ENCODE measurements around the gene MSGN1.

MSGN1 gene

GRCh38 chr2:17816396-17817245, at the start of gene MSGN1:
Gene MSGN1, plus strand, starts transcription at chr2:17816460. Its CDS starts 59 bp downstream, at chr2:17816519.
- DNase-seq (ENCODE audit: low read depth in 2 of 3, low spot score in 2 of 3), result no peak

GRCh38 chr2:17768894-17769293, 47.4 kb upstream of the MSGN1 start:
- DNase-seq (ENCODE audit: low read depth in 2 of 3, low spot score in 2 of 3), result no peak

- no peak for DNase-seq (ENCODE audit: low read depth in 2 of 3, low spot score in 2 of 3)
These were observed 44.3 kb upstream of the MSGN1 start for GRCh38 chr2:17771956-17772355.

- DNase-seq (ENCODE audit: low read depth in 2 of 3, low spot score in 2 of 3), result no peak
These were observed 43.7 kb upstream of the MSGN1 start for GRCh38 chr2:17772532-17772931.

- DNase-seq (ENCODE audit: low read depth in 2 of 3, low spot score in 2 of 3), result no peak
These were observed 35.7 kb upstream of the MSGN1 start for GRCh38 chr2:17780546-17780945.

GRCh38 chr2:17781482-17781881, 34.8 kb upstream of the MSGN1 start:
- no peak for DNase-seq (ENCODE audit: low read depth in 2 of 3, low spot score in 2 of 3)

- no peak for DNase-seq (ENCODE audit: low read depth in 2 of 3, low spot score in 2 of 3)
These were observed 29.5 kb upstream of the MSGN1 start for GRCh38 chr2:17786727-17787126.

- no peak for DNase-seq (ENCODE audit: low read depth in 2 of 3, low spot score in 2 of 3)
These were observed 27.5 kb upstream of the MSGN1 start for GRCh38 chr2:17788773-17789172.

- no peak for DNase-seq (ENCODE audit: low read depth in 2 of 3, low spot score in 2 of 3)
These were observed 25.7 kb upstream of the MSGN1 start for GRCh38 chr2:17790536-17790935.

GRCh38 chr2:17791121-17791816, 25.0 kb upstream of the MSGN1 start:
- DNase-seq (ENCODE audit: low read depth in 2 of 3, low spot score in 2 of 3), result no peak

GRCh38 chr2:17791817-17792130, 24.5 kb upstream of the MSGN1 start:
- no peak for DNase-seq (ENCODE audit: low read depth in 2 of 3, low spot score in 2 of 3)

GRCh38 chr2:17792515-17792914, 23.7 kb upstream of the MSGN1 start:
- no peak for DNase-seq (ENCODE audit: low read depth in 2 of 3, low spot score in 2 of 3)

GRCh38 chr2:17793296-17793695, 23.0 kb upstream of the MSGN1 start:
- DNase-seq (ENCODE audit: low read depth in 2 of 3, low spot score in 2 of 3), result no peak

- DNase-seq (ENCODE audit: low read depth in 2 of 3, low spot score in 2 of 3), result no peak
These were observed 22.4 kb upstream of the MSGN1 start for GRCh38 chr2:17793803-17794354.

- no peak for DNase-seq (ENCODE audit: low read depth in 2 of 3, low spot score in 2 of 3)
These were observed 21.0 kb upstream of the MSGN1 start for GRCh38 chr2:17795309-17795708.

GRCh38 chr2:17798338-17798737, 17.9 kb upstream of the MSGN1 start:
- DNase-seq (ENCODE audit: low read depth in 2 of 3, low spot score in 2 of 3), result no peak

GRCh38 chr2:17799301-17800120, 16.7 kb upstream of the MSGN1 start:
- DNase-seq (ENCODE audit: low read depth in 2 of 3, low spot score in 2 of 3), result no peak

- DNase-seq (ENCODE audit: low read depth in 2 of 3, low spot score in 2 of 3), result no peak
These were observed 16.0 kb upstream of the MSGN1 start for GRCh38 chr2:17800219-17800618.

GRCh38 chr2:17800693-17801458, 15.4 kb upstream of the MSGN1 start:
- no peak for DNase-seq (ENCODE audit: low read depth in 2 of 3, low spot score in 2 of 3)

GRCh38 chr2:17803497-17803896, 12.8 kb upstream of the MSGN1 start:
- DNase-seq (ENCODE audit: low read depth in 2 of 3, low spot score in 2 of 3), result no peak

GRCh38 chr2:17804358-17804757, 11.9 kb upstream of the MSGN1 start:
- DNase-seq (ENCODE audit: low read depth in 2 of 3, low spot score in 2 of 3), result no peak

All from activated CD8-positive, alpha-beta memory T cell treated with anti-CD3 and anti-CD28 coated beads for 48 hours (primary cell).